H9 (cell line): ENCODE measurements around the gene HTR3A. TPM values are rescaled to one million over a fixed set of nuclear protein-coding genes. Genes with fewer than 3 reads are reported as not detected.

Experiments used
- DNase-seq: peaks from one replicate; pipeline ENCODE4 v3.0.0-alpha.2; 2017
- H2AFZ ChIP-seq: one replicate; pipeline ENCODE4 v1.6.1; 2013; ENCODE audit warnings: mild to moderate bottlenecking, low read length, control low read depth, moderate library complexity
- H2AK5ac ChIP-seq: 2 replicates; pipeline ENCODE4 v1.6.1; 2013; ENCODE audit warnings: low read length, control low read depth, mixed read lengths; ENCODE audit not compliant: insufficient read length
- H2BK120ac ChIP-seq: one replicate; pipeline ENCODE4 v1.6.1; 2013; ENCODE audit warnings: low read depth, mild to moderate bottlenecking, low read length, control low read depth, inconsistent platforms; ENCODE audit not compliant: poor library complexity, severe bottlenecking
- H2BK12ac ChIP-seq: 2 replicates; pipeline ENCODE4 v1.6.1; 2013; ENCODE audit warnings: low read length, control low read depth, mixed read lengths, low read depth; ENCODE audit not compliant: insufficient read length
- H2BK15ac ChIP-seq: 2 replicates; pipeline ENCODE4 v1.6.1; 2013; ENCODE audit warnings: low read depth, low read length, control low read depth
- H2BK20ac ChIP-seq: one replicate; pipeline ENCODE4 v1.6.1; 2013; ENCODE audit warnings: low read depth, mild to moderate bottlenecking, low read length, control low read depth, inconsistent platforms; ENCODE audit not compliant: poor library complexity, severe bottlenecking
- H2BK5ac ChIP-seq: 2 replicates; pipeline ENCODE4 v1.6.1; 2013; ENCODE audit warnings: low read length, control low read depth, mixed read lengths; ENCODE audit not compliant: insufficient read length
- H3K14ac ChIP-seq: 2 replicates; pipeline ENCODE4 v1.6.1; 2013; ENCODE audit warnings: low read length, control low read depth; ENCODE audit not compliant: insufficient read depth
- H3K18ac ChIP-seq: 2 replicates; pipeline ENCODE4 v1.6.1; 2013; ENCODE audit warnings: low read depth, mild to moderate bottlenecking, mixed read lengths, low read length, control low read depth; ENCODE audit not compliant: insufficient read length
- H3K23ac ChIP-seq: 2 replicates; pipeline ENCODE4 v1.6.1; 2013; ENCODE audit warnings: low read length, control low read depth, mixed read lengths, low read depth; ENCODE audit not compliant: insufficient read length
- H3K23me2 ChIP-seq: 2 replicates; pipeline ENCODE4 v1.6.1; 2013; ENCODE audit warnings: low read depth, mild to moderate bottlenecking, mixed read lengths, low read length, control low read depth; ENCODE audit not compliant: insufficient read length, poor library complexity, severe bottlenecking
- H3K27ac ChIP-seq: 2 replicates; pipeline ENCODE4 v1.5.1; 2013; ENCODE audit warnings: low read length, control low read depth, mixed read lengths, low read depth; ENCODE audit not compliant: insufficient read length
- H3K27me3 ChIP-seq: 2 replicates; pipeline ENCODE4 v1.6.1; 2013; ENCODE audit warnings: low read length, control low read depth, inconsistent platforms; ENCODE audit not compliant: insufficient read depth
- H3K4ac ChIP-seq: 2 replicates; pipeline ENCODE4 v1.6.1; 2013; ENCODE audit warnings: low read depth, mild to moderate bottlenecking, control low read depth, inconsistent platforms, low read length, moderate library complexity
- H3K4me1 ChIP-seq: 2 replicates; pipeline ENCODE4 v1.6.1; 2013; ENCODE audit warnings: low read length, control low read depth, inconsistent platforms; ENCODE audit not compliant: insufficient read depth
- H3K4me2 ChIP-seq: 2 replicates; pipeline ENCODE4 v1.6.1; 2013; ENCODE audit warnings: low read length, control low read depth, mixed read lengths; ENCODE audit not compliant: insufficient read length, insufficient read depth
- H3K56ac ChIP-seq: 2 replicates; pipeline ENCODE4 v1.6.1; 2013; ENCODE audit warnings: low read depth, mild to moderate bottlenecking, mixed read lengths, low read length, control low read depth; ENCODE audit not compliant: insufficient read length
- H3K79me1 ChIP-seq: 2 replicates; pipeline ENCODE4 v1.6.1; 2013; ENCODE audit warnings: low read depth, mild to moderate bottlenecking, moderate library complexity, low read length, control low read depth, inconsistent platforms; ENCODE audit not compliant: insufficient read depth, poor library complexity, severe bottlenecking
- H3K79me2 ChIP-seq: 2 replicates; pipeline ENCODE4 v1.6.1; 2013; ENCODE audit warnings: low read length, control low read depth, inconsistent platforms; ENCODE audit not compliant: insufficient read depth
- H3K9ac ChIP-seq: 2 replicates; pipeline ENCODE4 v1.6.1; 2013; ENCODE audit warnings: low read length, control low read depth, mixed read lengths; ENCODE audit not compliant: insufficient read length; ENCODE audit errors: extremely low read depth
- H3K9me3 ChIP-seq: one replicate; pipeline ENCODE4 v1.6.1; 2013; ENCODE audit warnings: low read depth, low read length, inconsistent platforms; ENCODE audit not compliant: control insufficient read depth
- H3T11ph ChIP-seq: one replicate; pipeline ENCODE4 v1.6.1; 2013; ENCODE audit warnings: mild to moderate bottlenecking, low read length, control low read depth, inconsistent platforms
- H4K20me1 ChIP-seq: one replicate; pipeline ENCODE4 v1.6.1; 2013; ENCODE audit not compliant: control insufficient read depth, insufficient read length, insufficient read depth
- H4K5ac ChIP-seq: 2 replicates; pipeline ENCODE4 v1.6.1; 2013; ENCODE audit warnings: low read depth, mild to moderate bottlenecking, mixed read lengths, low read length, control low read depth; ENCODE audit not compliant: insufficient read length
- H4K8ac ChIP-seq: replicated peaks from 2 replicates; pipeline ENCODE4 v1.6.1; 2013; ENCODE audit warnings: low read length, control low read depth, mixed read lengths, low read depth; ENCODE audit not compliant: insufficient read length
- H4K91ac ChIP-seq: 2 replicates; pipeline ENCODE4 v1.6.1; 2013; ENCODE audit warnings: low read depth, mild to moderate bottlenecking, moderate library complexity, mixed read lengths, low read length, control low read depth; ENCODE audit not compliant: insufficient read length
- H3K27ac Mint-ChIP-seq, 3 experiments: 2 replicates in 2 of 3; 3 replicates in 1 of 3; pipeline ENCODE4 v1.8.0; 2020 to 2021; ENCODE audit warnings: mixed read lengths in 3 of 3, mild to moderate bottlenecking in 1 of 3, moderate library complexity in 1 of 3
- H3K27me3 Mint-ChIP-seq: 2 replicates; pipeline ENCODE4 v1.8.0; 2021; ENCODE audit warnings: low read depth, mild to moderate bottlenecking, moderate library complexity, mixed read lengths
- H3K36me3 Mint-ChIP-seq, 3 experiments: 2 replicates in 2 of 3; 3 replicates in 1 of 3; pipeline ENCODE4 v1.8.0; 2020 to 2021; ENCODE audit warnings: low read depth in 3 of 3, mixed read lengths in 3 of 3; ENCODE audit not compliant: insufficient read depth in 1 of 3
- H3K4me1 Mint-ChIP-seq, 2 experiments: 2 replicates each; pipeline ENCODE4 v1.8.0; 2020; ENCODE audit warnings: mixed read lengths in 2 of 2
- H3K4me3 Mint-ChIP-seq, 2 experiments: 2 replicates in 1 of 2; 3 replicates in 1 of 2; pipeline ENCODE4 v1.8.0; 2020 to 2021; ENCODE audit warnings: mild to moderate bottlenecking in 2 of 2, mixed read lengths in 2 of 2, moderate library complexity in 1 of 2
- H3K9me3 Mint-ChIP-seq, 2 experiments: 2 replicates in 1 of 2; 3 replicates in 1 of 2; pipeline ENCODE4 v1.8.0; 2020; ENCODE audit warnings: mild to moderate bottlenecking in 2 of 2, mixed read lengths in 2 of 2, moderate library complexity in 1 of 2
- CTCF ChIP-seq: fragments of 200-600 bp; sonication (generic); conservative IDR thresholded peaks from 3 replicates; pipeline ENCODE4 v1.8.0; 2021; ENCODE audit warnings: antibody characterized with exemption, mild to moderate bottlenecking
- WGBS: extraction: QIAGEN DNeasy Blood & Tissue Kit; methylation state at CpG from one replicate; pipeline ENCODE4 v1.1.7; 2013; ENCODE audit warnings: missing lambda C conversion rate, low lambda C conversion rate, mixed read lengths; ENCODE audit not compliant: insufficient read length; ENCODE audit errors: extremely low coverage; 5-methylcytosine and 5-hydroxymethylcytosine counted together
- total RNA-seq: library from RNA; stranded (reverse); gene quantifications from 2 replicates; pipeline ENCODE4 v1.2.1, GENCODE V29; 2021

HTR3A gene
- total RNA-seq, 1 experiment from 2014 or later, result 4.1 TPM

DNA sequence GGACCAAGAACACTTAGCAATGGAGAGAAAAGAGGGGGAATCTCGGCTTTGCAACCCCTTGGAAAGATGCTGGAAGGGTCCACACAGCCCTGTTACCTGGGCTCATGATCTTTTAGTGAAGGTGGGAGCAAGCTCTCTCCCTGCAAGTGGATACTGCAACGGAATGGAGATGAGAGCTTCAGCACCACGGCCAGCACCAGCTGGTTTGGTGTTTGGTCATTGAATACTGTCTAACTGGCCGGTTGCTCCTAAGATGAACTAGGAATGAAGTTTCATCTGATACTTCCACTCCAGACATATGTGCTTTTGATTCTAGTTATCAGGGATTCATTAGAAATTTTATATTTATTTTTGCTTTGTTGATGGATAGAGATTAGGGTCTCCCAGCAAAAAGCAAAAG is 16.3 kb downstream of the HTR3A start:
- Histone ChIP-seq H4K8ac (no peak overlapping the region), H3K27ac (no peak overlapping the region), H4K5ac (no peak overlapping the region), H2BK20ac (no peak overlapping the region), H2BK12ac (no peak overlapping the region), H2AK5ac (no peak overlapping the region), H3K79me1 (no peaks in the 10 kb centered on the region), H3K56ac (no peak overlapping the region), H2BK5ac (no peak overlapping the region), H3K18ac (no peak overlapping the region), H3K9me3 (no peaks in the 10 kb centered on the region), H3K14ac (no peak overlapping the region), H3K23me2 (no peaks in the 10 kb centered on the region), H4K20me1 (no peaks in the 10 kb centered on the region), H2AFZ (no peak overlapping the region), H3K23ac (no peak overlapping the region), H3K79me2 (no peaks in the 10 kb centered on the region), H3K4me2 (no peak overlapping the region), H3K27me3 (no peaks in the 10 kb centered on the region), H4K91ac (no peak overlapping the region), H3K9ac (no peak overlapping the region), H3K4ac (no peak overlapping the region), H2BK15ac (no peak overlapping the region), H2BK120ac (no peak overlapping the region), H3T11ph (no peak overlapping the region), H3K4me1 (no peaks in the 10 kb centered on the region)
- TF ChIP-seq CTCF, result no peak
- Mint-ChIP-seq H3K9me3 (no peaks in the 10 kb centered on the region; a peak in 1 of 5 replicates), H3K4me1 (peaks cover 25 to 37% of the 10 kb centered on the region in 2 experiments), H3K36me3 (no peaks in the 10 kb centered on the region), H3K27ac (no peak overlapping the region), H3K4me3 (no peak overlapping the region), H3K27me3 (peaks cover 10% of the 10 kb centered on the region)
- no CpG with 5 or more reads among the region's 4 CpGs for WGBS
- peak; percentile 61 for DNase-seq
